ENCODE results near the gene LTO1. TPM values are rescaled to one million over a fixed set of nuclear protein-coding genes. Genes with fewer than 3 reads are reported as not detected.

Gene LTO1
- total and polyA plus RNA-seq, 10 of the 15 experiments (the other 5 are each of a cell fraction or from before 2014, with no cell fraction given) = 2.6 to 27.5 (median 14.4) TPM

- Histone ChIP-seq H3K79me2 (ENCODE audit: control insufficient read depth, insufficient read depth, low read length) (peaks cover 16% of the 10 kb centered on the region), H3K9ac (ENCODE audit: control insufficient read depth, insufficient read depth, low read length) (no peak overlapping the region), H3K27ac (ENCODE audit: control insufficient read depth, insufficient read depth) (no peak overlapping the region), H3K36me3 (ENCODE audit: control insufficient read depth in 2 of 2, insufficient read depth in 2 of 2, low read length in 1 of 2) (peaks cover 4 to 17% of the 10 kb centered on the region in 2 experiments), H2AFZ (ENCODE audit: control insufficient read depth, low read depth, low read length) (no peak overlapping the region), H3K9me3 (replicated peaks; ENCODE audit: control insufficient read depth, insufficient read depth, low read length) (no peaks in the 10 kb centered on the region), H3K4me2 (ENCODE audit: control insufficient read depth, insufficient read depth) (0 out of 2 replicates have a peak overlapping the region, but pooled peaks have one; percentile 17), H4K20me1 (ENCODE audit: control insufficient read depth, insufficient read depth) (no peaks in the 10 kb centered on the region), H3K4me3 (no peak overlapping the region), H3K4me1 (ENCODE audit: control insufficient read depth, insufficient read depth, low read length) (no peaks in the 10 kb centered on the region; the same call in 1 of the 2 replicates), H3K27me3 (replicated peaks in 1 of 2; ENCODE audit: control insufficient read depth in 2 of 2, insufficient read depth in 2 of 2, low read length in 1 of 2) (no peaks in the 10 kb centered on the region)
- peak; percentile 60 for ATAC-seq
- RAD21 ChIA-PET (ENCODE audit: unreplicated experiment) = interaction anchor here (1.0 to 2.9 kb wide), 4 partner anchors 373 to 568 kb away, joined by 3 to 16 read pairs (median 7); no protein-coding TSS in a partner anchor
- BruUV-seq (replicated peaks) = no TSS peak
- WGBS (ENCODE audit: insufficient coverage, insufficient replicate concordance, low lambda C conversion rate, missing lambda C conversion rate) = 49% methylated on average over 18 of the region's 18 CpGs
- POLR2A ChIA-PET = no interaction called here
- SMC1A ChIA-PET (ENCODE audit: uncharacterized antibody, unreplicated experiment) = interaction anchor here (1.0 to 2.5 kb wide), 9 partner anchors 9 to 572 kb away, joined by 3 to 15 read pairs (median 4); no protein-coding TSS in a partner anchor
- intact Hi-C loops (cut with micrococcal nuclease; ENCODE audit: unreplicated experiment) (loop anchor here (5.0 kb wide), 1 partner anchor 568 kb away; no protein-coding TSS in a partner anchor), in situ Hi-C loops (cut with MboI) (no loop called here)
- CTCF ChIA-PET = interaction anchor here (0.6 to 3.9 kb wide), 20 partner anchors 8 to 1086 kb away, joined by 3 to 31 read pairs (median 4); partner anchors contain the start of genes MYEOV and SMIM38
- peak; percentile 82 for FAIRE-seq
- DNase-seq (ENCODE audit: low read depth, low spot score) = no peak
- TF ChIP-seq IKZF2 (IDR thresholded peaks at IDR 0.05) (peak; percentile 16 to 32; a peak in 3 of 4 replicates), BCLAF1 (IDR thresholded peaks at IDR 0.05) (no peak), BACH1 (IDR thresholded peaks at IDR 0.05; ENCODE audit: borderline replicate concordance) (peak; percentile 34; the same call in 1 of the 2 replicates), RUNX3 (IDR thresholded peaks at IDR 0.05; ENCODE audit: low read length) (peak; percentile 18; the same call in 1 of the 2 replicates), EED (IDR thresholded peaks at IDR 0.05; ENCODE audit: low read depth) (no peak), CTCF (IDR thresholded peaks at IDR 0.05 in 2 of 3, conservative IDR thresholded peaks at IDR 0.05 in 1 of 3; ENCODE audit: control insufficient read depth in 2 of 3, extremely low read depth in 1 of 3, insufficient read depth in 1 of 3, low read depth in 3 of 3, low read length in 3 of 3) (peak; percentile 92 to 95 (median 93); a peak in 5 of 6 replicates), RAD21 (IDR thresholded peaks at IDR 0.05; ENCODE audit: insufficient read depth, low read depth, low read length) (peak; percentile 50), NFYA (IDR thresholded peaks at IDR 0.05; ENCODE audit: borderline replicate concordance, low read depth, low read length) (no peak), MTA3 (IDR thresholded peaks at IDR 0.05; ENCODE audit: borderline replicate concordance, low read length) (no peak), KDM1A (IDR thresholded peaks at IDR 0.05; ENCODE audit: borderline replicate concordance) (no peak), ELK1 (IDR thresholded peaks at IDR 0.05; ENCODE audit: low read depth, low read length) (0 out of 2 replicates have a peak, but pooled peaks have one; percentile 20), GATAD2B (conservative IDR thresholded peaks at IDR 0.05; ENCODE audit: low read depth) (0 out of 2 replicates have a peak, but pooled peaks have one; percentile 33), TCF12 (IDR thresholded peaks at IDR 0.05; ENCODE audit: low read depth, low read length) (peak; percentile 60; the same call in 1 of the 2 replicates), PAX5 (IDR thresholded peaks at IDR 0.05; ENCODE audit: borderline replicate concordance, low read depth, low read length) (no peak), RB1 (IDR thresholded peaks at IDR 0.05; ENCODE audit: borderline replicate concordance) (peak; percentile 58; the same call in 1 of the 2 replicates), NRF1 (conservative IDR thresholded peaks at IDR 0.05; ENCODE audit: low read depth, low read length) (no peak), CBX3 (IDR thresholded peaks at IDR 0.05; ENCODE audit: borderline replicate concordance, low read depth) (no peak), MEF2B (IDR thresholded peaks at IDR 0.05; ENCODE audit: partially characterized antibody, poor library complexity, severe bottlenecking) (peak; percentile 99)
These were observed 4.9 kb downstream of the LTO1 start for GRCh38 chr11:69670158-69670845.
